Measurements from ENCODE around the gene TIMM44. TPM values are rescaled to one million over a fixed set of nuclear protein-coding genes. Genes with fewer than 3 reads are reported as not detected.

Gene TIMM44
- total and polyA plus RNA-seq, 2 donors (not counting 3 experiments of a cell fraction or from before 2014, with no cell fraction given), result 61.5 to 64.3 TPM

DNA sequence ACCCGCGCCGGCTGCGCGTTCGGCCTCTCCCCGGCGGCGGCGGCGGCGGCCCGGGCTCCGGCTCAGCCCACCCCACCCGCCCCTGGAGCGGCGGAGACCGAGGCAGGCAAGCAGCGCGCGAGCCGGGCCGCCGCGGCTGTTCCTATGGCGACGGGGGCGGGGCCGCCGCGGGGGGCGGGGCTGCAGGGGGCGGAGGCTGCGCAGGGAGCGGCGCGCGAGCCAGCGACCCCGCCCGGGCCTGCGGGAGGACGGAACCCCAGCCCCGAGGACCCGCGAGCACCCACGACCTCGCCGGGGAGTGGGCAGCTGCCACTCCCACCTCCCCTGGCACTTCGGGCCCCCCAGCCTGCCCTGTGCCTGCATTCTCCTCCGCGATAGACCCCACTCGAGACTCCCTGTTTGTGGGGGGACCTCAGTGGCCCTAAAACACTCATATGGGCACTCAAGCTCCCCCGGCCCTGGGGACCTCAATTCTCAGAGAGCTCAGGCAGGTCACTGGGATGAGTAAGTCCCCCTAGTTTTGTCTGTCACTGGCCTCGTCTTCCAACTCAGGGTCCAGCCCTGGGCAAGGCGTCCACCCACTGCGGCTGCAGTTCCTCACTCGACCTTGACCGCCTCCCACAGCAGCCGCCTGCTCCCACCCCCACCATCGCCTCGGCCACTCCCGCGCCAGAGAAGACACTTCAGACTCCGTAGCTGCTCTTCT lies 17.3 kb downstream of the TIMM44 start, which contains the start of gene CTXN1:
Gene CTXN1, minus strand, starts transcription at position 115 of the 706 bp plus-strand sequence. CDS start 597 bp downstream, outside the sequence.
- H3K27ac ChIP-seq (ENCODE audit: insufficient read depth, low read depth, low read length), result no peak within 1 kb of the TSS
- TF ChIP-seq POLR2A (IDR thresholded peaks at IDR 0.05; ENCODE audit: low read depth, low read length) (peak; percentile 45), MYC (IDR thresholded peaks at IDR 0.05; ENCODE audit: low read depth, low read length) (no peak), POLR2AphosphoS5 (IDR thresholded peaks at IDR 0.05; ENCODE audit: insufficient read depth, low read depth, low read length) (no peak), EZH2 (IDR thresholded peaks at IDR 0.05; ENCODE audit: borderline replicate concordance, low read depth, low read length, severe bottlenecking) (no peak), JUN (IDR thresholded peaks at IDR 0.05; ENCODE audit: borderline replicate concordance, insufficient read depth, insufficient read length, low read depth) (no peak), FOS (IDR thresholded peaks at IDR 0.05; ENCODE audit: borderline replicate concordance, insufficient read depth, low read length) (no peak), GATA2 (IDR thresholded peaks at IDR 0.05; ENCODE audit: insufficient read depth, insufficient read length, low read depth, low read length) (no peak)
- TF ChIP-seq, protein P1, sequence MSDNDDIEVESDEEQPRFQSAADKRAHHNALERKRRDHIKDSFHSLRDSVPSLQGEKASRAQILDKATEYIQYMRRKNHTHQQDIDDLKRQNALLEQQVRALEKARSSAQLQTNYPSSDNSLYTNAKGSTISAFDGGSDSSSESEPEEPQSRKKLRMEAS (IDR thresholded peaks at IDR 0.05; ENCODE audit: insufficient read depth, insufficient read length), result no peak
- TF ChIP-seq, protein P2, sequence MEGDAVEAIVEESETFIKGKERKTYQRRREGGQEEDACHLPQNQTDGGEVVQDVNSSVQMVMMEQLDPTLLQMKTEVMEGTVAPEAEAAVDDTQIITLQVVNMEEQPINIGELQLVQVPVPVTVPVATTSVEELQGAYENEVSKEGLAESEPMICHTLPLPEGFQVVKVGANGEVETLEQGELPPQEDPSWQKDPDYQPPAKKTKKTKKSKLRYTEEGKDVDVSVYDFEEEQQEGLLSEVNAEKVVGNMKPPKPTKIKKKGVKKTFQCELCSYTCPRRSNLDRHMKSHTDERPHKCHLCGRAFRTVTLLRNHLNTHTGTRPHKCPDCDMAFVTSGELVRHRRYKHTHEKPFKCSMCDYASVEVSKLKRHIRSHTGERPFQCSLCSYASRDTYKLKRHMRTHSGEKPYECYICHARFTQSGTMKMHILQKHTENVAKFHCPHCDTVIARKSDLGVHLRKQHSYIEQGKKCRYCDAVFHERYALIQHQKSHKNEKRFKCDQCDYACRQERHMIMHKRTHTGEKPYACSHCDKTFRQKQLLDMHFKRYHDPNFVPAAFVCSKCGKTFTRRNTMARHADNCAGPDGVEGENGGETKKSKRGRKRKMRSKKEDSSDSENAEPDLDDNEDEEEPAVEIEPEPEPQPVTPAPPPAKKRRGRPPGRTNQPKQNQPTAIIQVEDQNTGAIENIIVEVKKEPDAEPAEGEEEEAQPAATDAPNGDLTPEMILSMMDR (IDR thresholded peaks at IDR 0.05; ENCODE audit: extremely low read depth in 1 of 2, insufficient read depth in 1 of 2, low read depth in 1 of 2, low read length in 2 of 2), result peak in 1 of 2 donors; percentile 3
- ChIA-PET POLR2A (no interaction called here), CTCF (no interaction called here)
- H3K4me1 ChIP-seq (ENCODE audit: control insufficient read depth, extremely low read depth, insufficient read depth, low read length), result peaks cover 24% of the 10 kb centered on the region
- BruUV-seq (replicated peaks), result no TSS peak
- intact Hi-C loops (cut with micrococcal nuclease) (no loop called here), dilution Hi-C loops (cut with MboI; ENCODE audit: extremely low pct_ligation_motif_present, low sequenced_read_pairs) (no loop called here)
- H3K36me3 ChIP-seq (ENCODE audit: control insufficient read depth in 2 of 2, extremely low read depth in 1 of 2, insufficient read depth in 2 of 2, low read length in 2 of 2), result peaks cover 0 to 9% of the 10 kb centered on the region in 2 experiments
- no peak within 1 kb of the TSS for H3K9ac ChIP-seq (replicated peaks; ENCODE audit: extremely low read depth, insufficient read depth, low read length)
- FAIRE-seq (peak; percentile 56), DNase-seq (ENCODE audit: low read depth, low spot score) (peak; percentile 40)
- no peaks in the 10 kb centered on the region for H3K9me1 ChIP-seq (replicated peaks; ENCODE audit: control insufficient read depth, extremely low read depth, insufficient read depth, low read length)
- peak within 1 kb of the TSS; percentile 76 for H2AFZ ChIP-seq (ENCODE audit: low read depth, low read length)
- peak within 1 kb of the TSS; percentile 28 to 39 (median 29) for H3K4me3 ChIP-seq (replicated peaks in 1 of 3; ENCODE audit: insufficient read depth in 1 of 3, low read depth in 1 of 3, low read length in 3 of 3)
- H4K20me1 ChIP-seq (replicated peaks; ENCODE audit: control insufficient read depth, extremely low read depth, insufficient read depth, low read length), result no peaks in the 10 kb centered on the region
- H3K4me2 ChIP-seq (ENCODE audit: insufficient read depth, low read length), result peak within 1 kb of the TSS; percentile 63
- H3K9me3 ChIP-seq (replicated peaks; ENCODE audit: control insufficient read depth, insufficient read depth, low read length), result no peaks in the 10 kb centered on the region
- H3K79me2 ChIP-seq (ENCODE audit: control insufficient read depth, insufficient read depth, low read length), result no peaks in the 10 kb centered on the region
- H3K27me3 ChIP-seq (ENCODE audit: control insufficient read depth in 2 of 2, insufficient read depth in 2 of 2, low read length in 2 of 2), result no peaks in the 10 kb centered on the region
